Measurements from ENCODE around the gene INVS.
"Not testable (repeated sequence)": the region's sequence is repeated elsewhere in the genome, so short reads cannot be mapped to it uniquely, and the experiment has no call there.

Gene INVS

GRCh38 chr9:100117316-100117715, 18.3 kb downstream of the INVS start:
- H3K4me1 ChIP-seq (ENCODE audit: control insufficient read depth, insufficient read depth, low read length) = no peaks in the 10 kb centered on the region
- H3K27ac ChIP-seq (ENCODE audit: low read length) = no peak overlapping the region
- no peak for DNase-seq (ENCODE audit: low read depth, low spot score)
- H3K9me3 ChIP-seq (ENCODE audit: control insufficient read depth, insufficient read depth, low read length) = no peaks in the 10 kb centered on the region
- no peaks in the 10 kb centered on the region for H3K27me3 ChIP-seq (ENCODE audit: control insufficient read depth, insufficient read depth, low read length)
- no peak overlapping the region for H3K4me3 ChIP-seq (ENCODE audit: low read length)
- no peaks in the 10 kb centered on the region for H3K36me3 ChIP-seq (ENCODE audit: control insufficient read depth, insufficient read depth, low read length)
- 100% methylated on average over 2 of the region's 25 CpGs for WGBS (ENCODE audit: insufficient coverage, insufficient read length)

- no peaks in the 10 kb centered on the region for H3K4me1 ChIP-seq (ENCODE audit: control insufficient read depth, insufficient read depth, low read length)
- no peaks in the 10 kb centered on the region for H3K9me3 ChIP-seq (ENCODE audit: control insufficient read depth, insufficient read depth, low read length)
- WGBS (ENCODE audit: insufficient coverage, insufficient read length) = no CpG with 5 or more reads among the region's 2 CpGs
- no peaks in the 10 kb centered on the region for H3K27me3 ChIP-seq (ENCODE audit: control insufficient read depth, insufficient read depth, low read length)
- no peak overlapping the region for H3K27ac ChIP-seq (ENCODE audit: low read length)
- H3K36me3 ChIP-seq (ENCODE audit: control insufficient read depth, insufficient read depth, low read length) = no peaks in the 10 kb centered on the region
- H3K4me3 ChIP-seq (ENCODE audit: low read length) = no peak overlapping the region
- no peak for DNase-seq (ENCODE audit: low read depth, low spot score)
Observed at GRCh38 chr9:100120286-100120685, 21.2 kb downstream of the INVS start.

GRCh38 chr9:100125236-100125635, 26.2 kb downstream of the INVS start:
- Histone ChIP-seq H3K36me3 (ENCODE audit: control insufficient read depth, insufficient read depth, low read length) (no peaks in the 10 kb centered on the region), H3K4me3 (ENCODE audit: low read length) (no peak overlapping the region), H3K4me1 (ENCODE audit: control insufficient read depth, insufficient read depth, low read length) (peaks cover 1% of the 10 kb centered on the region; the same call in 1 of the 2 replicates), H3K9me3 (ENCODE audit: control insufficient read depth, insufficient read depth, low read length) (no peaks in the 10 kb centered on the region), H3K27ac (ENCODE audit: low read length) (no peak overlapping the region), H3K27me3 (ENCODE audit: control insufficient read depth, insufficient read depth, low read length) (no peaks in the 10 kb centered on the region)
- no peak for DNase-seq (ENCODE audit: low read depth, low spot score)
- WGBS (ENCODE audit: insufficient coverage, insufficient read length) = no CpG with 5 or more reads among the region's 2 CpGs

GRCh38 chr9:100125910-100126309, 26.9 kb downstream of the INVS start:
- DNase-seq (ENCODE audit: low read depth, low spot score) = no peak
- no CpG with 5 or more reads among the region's 2 CpGs for WGBS (ENCODE audit: insufficient coverage, insufficient read length)
- Histone ChIP-seq H3K27ac (ENCODE audit: low read length) (no peak overlapping the region), H3K27me3 (ENCODE audit: control insufficient read depth, insufficient read depth, low read length) (no peaks in the 10 kb centered on the region), H3K4me3 (ENCODE audit: low read length) (no peak overlapping the region), H3K4me1 (ENCODE audit: control insufficient read depth, insufficient read depth, low read length) (peaks cover 1% of the 10 kb centered on the region; the same call in 1 of the 2 replicates), H3K9me3 (ENCODE audit: control insufficient read depth, insufficient read depth, low read length) (no peaks in the 10 kb centered on the region), H3K36me3 (ENCODE audit: control insufficient read depth, insufficient read depth, low read length) (no peaks in the 10 kb centered on the region)

- DNase-seq (ENCODE audit: low read depth, low spot score) = no peak
- no peak overlapping the region for H3K27ac ChIP-seq (ENCODE audit: low read length)
- H3K36me3 ChIP-seq (ENCODE audit: control insufficient read depth, insufficient read depth, low read length) = no peaks in the 10 kb centered on the region
- no peak overlapping the region for H3K4me3 ChIP-seq (ENCODE audit: low read length)
- H3K27me3 ChIP-seq (ENCODE audit: control insufficient read depth, insufficient read depth, low read length) = no peaks in the 10 kb centered on the region
- H3K4me1 ChIP-seq (ENCODE audit: control insufficient read depth, insufficient read depth, low read length) = peaks cover 1% of the 10 kb centered on the region; the same call in 1 of the 2 replicates
- H3K9me3 ChIP-seq (ENCODE audit: control insufficient read depth, insufficient read depth, low read length) = no peaks in the 10 kb centered on the region
- no CpG with 5 or more reads among the region's 2 CpGs for WGBS (ENCODE audit: insufficient coverage, insufficient read length)
Observed at GRCh38 chr9:100126423-100126822, 27.4 kb downstream of the INVS start.

GRCh38 chr9:100129772-100130171, 30.7 kb downstream of the INVS start:
- DNase-seq (ENCODE audit: low read depth, low spot score) = no peak
- Histone ChIP-seq H3K36me3 (ENCODE audit: control insufficient read depth, insufficient read depth, low read length) (no peaks in the 10 kb centered on the region), H3K27me3 (ENCODE audit: control insufficient read depth, insufficient read depth, low read length) (no peaks in the 10 kb centered on the region), H3K27ac (ENCODE audit: low read length) (no peak overlapping the region), H3K9me3 (ENCODE audit: control insufficient read depth, insufficient read depth, low read length) (no peaks in the 10 kb centered on the region), H3K4me1 (ENCODE audit: control insufficient read depth, insufficient read depth, low read length) (peaks cover 1% of the 10 kb centered on the region; the same call in 1 of the 2 replicates), H3K4me3 (ENCODE audit: low read length) (no peak overlapping the region)

GRCh38 chr9:100131216-100131615, 32.2 kb downstream of the INVS start:
- H3K27ac ChIP-seq (ENCODE audit: low read length) = no peak overlapping the region
- no peaks in the 10 kb centered on the region for H3K9me3 ChIP-seq (ENCODE audit: control insufficient read depth, insufficient read depth, low read length)
- H3K4me1 ChIP-seq (ENCODE audit: control insufficient read depth, insufficient read depth, low read length) = peaks cover 1% of the 10 kb centered on the region; the same call in 1 of the 2 replicates
- H3K27me3 ChIP-seq (ENCODE audit: control insufficient read depth, insufficient read depth, low read length) = no peaks in the 10 kb centered on the region
- no peak for DNase-seq (ENCODE audit: low read depth, low spot score)
- no peak overlapping the region for H3K4me3 ChIP-seq (ENCODE audit: low read length)
- no peaks in the 10 kb centered on the region for H3K36me3 ChIP-seq (ENCODE audit: control insufficient read depth, insufficient read depth, low read length)
- WGBS (ENCODE audit: insufficient coverage, insufficient read length) = no CpG with 5 or more reads among the region's 1 CpG

GRCh38 chr9:100131875-100132430, 32.9 kb downstream of the INVS start:
- Histone ChIP-seq H3K9me3 (ENCODE audit: control insufficient read depth, insufficient read depth, low read length) (no peaks in the 10 kb centered on the region), H3K27me3 (ENCODE audit: control insufficient read depth, insufficient read depth, low read length) (no peaks in the 10 kb centered on the region), H3K4me1 (ENCODE audit: control insufficient read depth, insufficient read depth, low read length) (peaks cover 1% of the 10 kb centered on the region; the same call in 1 of the 2 replicates), H3K4me3 (ENCODE audit: low read length) (no peak overlapping the region), H3K27ac (ENCODE audit: low read length) (no peak overlapping the region), H3K36me3 (ENCODE audit: control insufficient read depth, insufficient read depth, low read length) (no peaks in the 10 kb centered on the region; the same call in 1 of the 2 replicates)
- DNase-seq (ENCODE audit: low read depth, low spot score) = no peak
- 100% methylated on average over 1 of the region's 3 CpGs for WGBS (ENCODE audit: insufficient coverage, insufficient read length)

GRCh38 chr9:100134731-100135130, 35.7 kb downstream of the INVS start:
- Histone ChIP-seq H3K27me3 (ENCODE audit: control insufficient read depth, insufficient read depth, low read length) (no peaks in the 10 kb centered on the region), H3K36me3 (ENCODE audit: control insufficient read depth, insufficient read depth, low read length) (no peaks in the 10 kb centered on the region; the same call in 1 of the 2 replicates), H3K4me1 (ENCODE audit: control insufficient read depth, insufficient read depth, low read length) (no peaks in the 10 kb centered on the region), H3K4me3 (ENCODE audit: low read length) (no peak overlapping the region), H3K9me3 (ENCODE audit: control insufficient read depth, insufficient read depth, low read length) (no peaks in the 10 kb centered on the region), H3K27ac (ENCODE audit: low read length) (no peak overlapping the region)
- no CpG with 5 or more reads among the region's 3 CpGs for WGBS (ENCODE audit: insufficient coverage, insufficient read length)
- DNase-seq (ENCODE audit: low read depth, low spot score) = no peak

GRCh38 chr9:100136799-100137198, 37.8 kb downstream of the INVS start:
- H3K27ac ChIP-seq (ENCODE audit: low read length); H3K4me1 ChIP-seq (ENCODE audit: control insufficient read depth, insufficient read depth, low read length); H3K27me3 ChIP-seq (ENCODE audit: control insufficient read depth, insufficient read depth, low read length); DNase-seq (ENCODE audit: low read depth, low spot score); H3K9me3 ChIP-seq (ENCODE audit: control insufficient read depth, insufficient read depth, low read length); H3K4me3 ChIP-seq (ENCODE audit: low read length); H3K36me3 ChIP-seq (ENCODE audit: control insufficient read depth, insufficient read depth, low read length): not testable (repeated sequence)
- no CpG with 5 or more reads among the region's 5 CpGs for WGBS (ENCODE audit: insufficient coverage, insufficient read length)

- not testable (repeated sequence) for H3K27me3 ChIP-seq (ENCODE audit: control insufficient read depth, insufficient read depth, low read length); H3K9me3 ChIP-seq (ENCODE audit: control insufficient read depth, insufficient read depth, low read length); DNase-seq (ENCODE audit: low read depth, low spot score); H3K4me1 ChIP-seq (ENCODE audit: control insufficient read depth, insufficient read depth, low read length); H3K27ac ChIP-seq (ENCODE audit: low read length); H3K4me3 ChIP-seq (ENCODE audit: low read length); H3K36me3 ChIP-seq (ENCODE audit: control insufficient read depth, insufficient read depth, low read length)
- 100% methylated on average over 3 of the region's 6 CpGs for whole genome bisulfite sequencing (ENCODE audit: insufficient coverage, insufficient read length)
Observed at GRCh38 chr9:100140303-100140702, 41.3 kb downstream of the INVS start.
